SK-N-MC (cell line): Measurements from ENCODE around the gene PDE3B.
"Not testable (repeated sequence)": the region's sequence is repeated elsewhere in the genome, so short reads cannot be mapped to it uniquely, and the experiment has no call there.

Experiments
- DNase-seq: peaks from one replicate; pipeline ENCODE4 v3.0.0-alpha.2; 2011; ENCODE audit warnings: low read depth, low spot score
- H3K27ac ChIP-seq: fragments of 200-600 bp; sonication (generic); 2 replicates; pipeline ENCODE4 v1.5.1; 2016; ENCODE audit warnings: mixed run types
- H3K36me3 ChIP-seq: fragments of 200-600 bp; sonication (generic); 2 replicates; pipeline ENCODE4 v1.6.1; 2017; ENCODE audit warnings: antibody characterized with exemption, low read length, mixed read lengths; ENCODE audit not compliant: insufficient read depth
- H3K4me3 ChIP-seq: fragments of 200-600 bp; sonication (generic); 2 replicates; pipeline ENCODE4 v1.5.1; 2016
- H3K9ac ChIP-seq: fragments of 200-600 bp; sonication (generic); 2 replicates; pipeline ENCODE4 v1.8.0; 2017; ENCODE audit warnings: mixed run types, mixed read lengths; ENCODE audit not compliant: insufficient read length
- H3K9me3 ChIP-seq: fragments of 200-600 bp; sonication (generic); 2 replicates; pipeline ENCODE4 v1.6.1; 2017; ENCODE audit warnings: low read depth, mild to moderate bottlenecking, antibody characterized with exemption, low read length, moderate library complexity, mixed read lengths
- EZH2 ChIP-seq: fragments of 200-600 bp; sonication (generic); IDR thresholded peaks from one replicate; pipeline ENCODE4 v1.6.1; 2017; ENCODE audit warnings: antibody characterized with exemption
- FOXP2 ChIP-seq: optimal IDR thresholded peaks from 2 replicates; pipeline ENCODE3; 2011; ENCODE audit warnings: mild to moderate bottlenecking, moderate library complexity; ENCODE audit not compliant: insufficient read depth; ENCODE audit errors: extremely low read length, control extremely low read depth
- POLR2AphosphoS5 ChIP-seq: IDR thresholded peaks from 2 replicates; pipeline ENCODE4 v1.6.1; 2012; ENCODE audit warnings: mild to moderate bottlenecking, low read depth, low read length, borderline replicate concordance

Gene PDE3B

DNA sequence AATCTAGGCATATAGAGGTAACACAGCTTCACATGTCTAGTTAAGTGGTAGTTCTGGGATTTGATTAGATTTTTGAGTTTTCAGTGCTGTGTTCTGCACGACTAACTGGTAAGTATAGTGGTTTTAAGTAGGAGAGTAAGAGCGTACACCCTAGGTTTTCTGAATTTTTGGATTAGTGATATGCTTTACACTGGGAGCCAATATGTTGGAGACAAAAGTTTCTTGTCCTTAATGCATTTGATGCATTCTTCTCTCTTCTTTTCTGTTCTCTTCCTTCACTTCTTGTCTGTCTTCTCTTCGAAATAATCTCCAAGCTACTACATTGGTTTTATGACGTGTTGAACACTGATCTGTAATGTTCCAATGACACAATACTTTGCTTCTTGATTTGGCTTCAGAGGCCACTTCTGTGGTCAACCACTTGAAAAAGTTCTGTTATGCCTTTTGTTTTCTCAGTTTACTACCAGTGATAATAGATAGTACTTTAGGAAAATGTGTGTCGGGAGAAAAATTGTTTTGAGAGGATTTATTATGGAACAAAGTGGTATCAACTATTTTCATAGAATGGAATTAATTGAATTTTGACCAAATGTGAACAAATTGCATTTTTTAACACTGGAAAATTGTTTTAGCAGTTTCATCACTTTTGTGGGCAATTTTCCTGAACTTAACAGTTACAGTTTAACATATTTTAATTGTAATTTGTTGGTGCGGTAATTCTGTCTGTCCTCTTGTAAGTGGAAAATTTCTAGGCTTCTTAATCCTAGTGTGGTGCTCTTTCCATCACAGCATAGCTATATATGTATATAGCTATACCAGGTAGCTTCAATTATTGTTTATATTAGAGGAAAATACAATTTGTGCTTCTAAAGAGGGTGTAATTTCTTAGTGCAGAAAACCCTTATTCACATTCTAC lies 2.6 kb downstream of the PDE3B start:
- peak overlapping the region; percentile 86 for H3K4me3 ChIP-seq
- DNase-seq = no peak

DNA sequence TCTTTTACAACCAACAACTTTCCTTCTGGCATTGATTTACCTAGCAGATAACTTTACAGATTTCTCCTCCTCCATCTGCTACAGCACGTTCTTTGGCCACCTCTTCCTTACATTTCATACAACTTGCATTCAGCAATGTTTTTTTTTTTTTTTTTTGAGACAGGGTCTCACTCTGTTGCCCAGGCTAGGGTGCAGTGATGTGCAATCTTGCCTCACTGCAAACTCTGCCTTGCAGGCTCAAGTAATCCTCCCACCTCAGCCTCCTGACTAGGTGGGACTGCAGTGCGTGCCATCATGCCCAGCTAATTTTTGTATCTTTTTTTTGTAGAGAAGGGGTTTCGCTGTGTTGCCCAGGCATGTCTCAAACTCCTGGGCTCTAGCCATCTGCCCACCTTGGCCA lies 6.5 kb downstream of the PDE3B start:
- Histone ChIP-seq H3K9ac (no peak overlapping the region), H3K27ac (no peak overlapping the region), H3K9me3 (peaks cover 7% of the 10 kb centered on the region; the same call in 1 of the 2 replicates), H3K4me3 (no peak overlapping the region), H3K36me3 (peaks cover 18% of the 10 kb centered on the region)
- DNase-seq = no peak
- TF ChIP-seq FOXP2 (no peak), POLR2AphosphoS5 (no peak), EZH2 (no peak)

More for the DNA sequence above, 2.6 kb downstream of the PDE3B start:
- Histone ChIP-seq H3K27ac (no peak overlapping the region), H3K9ac (peak overlapping the region; percentile 63), H3K36me3 (peaks cover 7% of the 10 kb centered on the region), H3K9me3 (no peaks in the 10 kb centered on the region; the same call in 1 of the 2 replicates)
- no peak for TF ChIP-seq FOXP2
- TF ChIP-seq EZH2 = no peak
- no peak for TF ChIP-seq POLR2AphosphoS5

DNA sequence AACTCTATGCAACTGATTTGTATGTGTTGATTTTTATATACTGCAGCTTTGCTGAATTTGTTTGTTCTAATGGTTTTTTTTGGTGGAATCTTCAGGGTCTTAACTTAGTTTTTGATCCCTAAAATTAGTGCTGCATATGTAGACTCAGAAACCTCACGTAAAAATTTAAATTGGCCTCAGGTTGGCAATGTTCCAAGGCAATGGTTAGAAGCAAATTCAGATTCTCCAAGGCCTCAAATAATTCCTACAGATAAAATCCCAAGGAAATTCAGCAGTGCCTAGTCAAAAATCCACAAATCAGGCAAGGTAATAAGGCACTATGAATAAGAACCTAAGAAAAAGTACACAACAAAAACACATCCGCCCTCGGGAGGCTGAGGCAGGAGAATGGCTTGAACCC lies 9.5 kb downstream of the PDE3B start:
- TF ChIP-seq EZH2 = no peak
- TF ChIP-seq FOXP2 = no peak
- TF ChIP-seq POLR2AphosphoS5 = no peak

DNA sequence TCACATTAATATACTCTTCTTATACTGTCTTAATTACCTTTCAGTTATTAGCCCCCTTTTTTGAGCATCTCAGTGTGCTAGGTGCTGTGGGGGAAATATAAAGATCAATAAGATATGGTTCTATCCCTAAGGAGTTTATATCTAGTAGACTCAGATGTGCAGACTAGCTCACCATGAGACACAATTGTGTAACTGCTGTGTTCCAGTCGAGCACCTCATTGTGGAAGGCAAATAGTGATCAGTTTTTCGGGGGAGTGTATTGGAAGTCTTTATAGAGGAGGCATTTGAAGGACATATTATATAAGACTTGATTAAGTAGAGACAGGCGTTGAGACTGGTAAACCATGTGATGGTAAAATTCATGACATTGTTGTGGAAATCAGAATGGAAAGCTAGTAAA lies 11.8 kb downstream of the PDE3B start:
- Histone ChIP-seq H3K9me3 (peaks cover 7% of the 10 kb centered on the region; the same call in 1 of the 2 replicates), H3K9ac (no peak overlapping the region), H3K27ac (no peak overlapping the region), H3K4me3 (no peak overlapping the region), H3K36me3 (peaks cover 20% of the 10 kb centered on the region)
- no peak for DNase-seq
- TF ChIP-seq EZH2 = no peak
- TF ChIP-seq FOXP2 = no peak
- TF ChIP-seq POLR2AphosphoS5 = no peak

More for the DNA sequence above, 9.5 kb downstream of the PDE3B start:
- H3K36me3 ChIP-seq = peaks cover 18% of the 10 kb centered on the region
- DNase-seq = peak; percentile 67
- H3K9ac ChIP-seq = no peak overlapping the region
- no peak overlapping the region for H3K4me3 ChIP-seq
- peaks cover 7% of the 10 kb centered on the region; the same call in 1 of the 2 replicates for H3K9me3 ChIP-seq
- peak overlapping the region; percentile 47; the same call in 1 of the 2 replicates for H3K27ac ChIP-seq

DNA sequence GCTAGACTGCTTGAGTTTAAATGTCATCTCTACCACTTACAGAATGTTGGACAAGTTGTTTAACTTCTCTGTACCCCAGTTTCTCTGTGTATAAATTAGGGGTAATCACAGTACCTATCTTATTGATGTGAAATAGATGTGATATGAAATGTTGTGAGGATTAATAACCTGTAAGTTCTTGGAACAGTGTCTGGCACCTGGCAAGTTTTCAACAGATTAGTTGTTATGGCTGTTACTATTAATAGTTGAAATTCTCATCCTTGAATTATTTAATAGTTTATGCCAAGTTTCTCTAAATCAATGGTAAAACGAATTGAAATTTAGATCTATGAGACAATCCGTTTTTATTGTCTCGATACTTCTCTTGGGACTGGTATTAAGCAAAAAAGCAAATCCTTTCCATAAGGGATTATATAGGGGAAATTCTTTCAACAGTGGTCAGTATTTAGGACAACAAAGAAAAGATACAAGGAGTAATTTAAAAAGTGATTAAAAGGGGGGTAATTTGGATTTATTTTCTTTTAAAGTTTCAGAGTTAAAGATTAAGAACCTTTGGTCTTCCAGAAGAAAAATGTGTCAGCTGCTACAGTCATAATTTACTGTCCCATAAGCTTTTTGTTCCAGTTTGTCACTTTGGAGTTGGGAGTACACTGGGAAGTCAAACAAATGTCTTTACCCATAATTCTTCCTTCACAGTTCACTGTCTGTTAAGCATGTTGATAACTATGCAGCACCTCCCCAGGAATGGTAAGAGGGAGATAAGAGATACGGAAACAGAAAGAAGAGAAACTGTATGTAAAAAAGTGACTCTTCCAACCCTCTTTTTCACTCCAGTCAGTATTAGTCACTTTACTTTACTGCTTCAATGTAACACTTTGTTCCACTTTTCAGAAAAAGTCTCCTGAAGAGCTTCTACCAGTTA lies 13.2 kb downstream of the PDE3B start:
- H3K4me3 ChIP-seq = no peak overlapping the region
- no peak overlapping the region for H3K9ac ChIP-seq
- DNase-seq = no peak
- no peak overlapping the region; the same call in 1 of the 2 replicates for H3K27ac ChIP-seq
- peaks cover 5% of the 10 kb centered on the region; the same call in 1 of the 2 replicates for H3K9me3 ChIP-seq
- TF ChIP-seq POLR2AphosphoS5 (no peak), FOXP2 (no peak), EZH2 (no peak)
- H3K36me3 ChIP-seq = peaks cover 8% of the 10 kb centered on the region

DNA sequence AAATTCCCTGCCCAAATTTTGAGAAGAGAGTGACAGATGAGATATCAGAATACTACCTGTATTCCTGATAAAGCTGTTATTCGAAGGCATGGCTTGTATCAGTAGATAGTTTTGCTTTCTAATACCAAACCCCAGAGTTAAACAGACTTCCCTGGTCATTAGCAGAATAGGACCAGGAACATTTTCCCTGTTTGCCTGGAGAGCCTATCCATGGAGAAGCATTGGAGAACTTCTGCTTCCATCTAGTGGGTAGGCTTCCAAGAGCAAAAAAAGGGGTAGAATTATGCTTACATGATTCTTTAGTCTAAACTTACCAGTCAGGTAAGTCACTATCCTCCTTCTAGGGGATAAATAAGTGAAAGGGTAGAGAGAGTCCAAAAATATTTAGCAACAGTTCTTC lies 14.2 kb downstream of the PDE3B start:
- Histone ChIP-seq H3K4me3 (no peak overlapping the region), H3K9me3 (no peaks in the 10 kb centered on the region), H3K27ac (no peak overlapping the region), H3K36me3 (peaks cover 3% of the 10 kb centered on the region; the same call in 1 of the 2 replicates), H3K9ac (no peak overlapping the region)
- no peak for DNase-seq
- TF ChIP-seq FOXP2 (no peak), EZH2 (no peak), POLR2AphosphoS5 (no peak)

DNA sequence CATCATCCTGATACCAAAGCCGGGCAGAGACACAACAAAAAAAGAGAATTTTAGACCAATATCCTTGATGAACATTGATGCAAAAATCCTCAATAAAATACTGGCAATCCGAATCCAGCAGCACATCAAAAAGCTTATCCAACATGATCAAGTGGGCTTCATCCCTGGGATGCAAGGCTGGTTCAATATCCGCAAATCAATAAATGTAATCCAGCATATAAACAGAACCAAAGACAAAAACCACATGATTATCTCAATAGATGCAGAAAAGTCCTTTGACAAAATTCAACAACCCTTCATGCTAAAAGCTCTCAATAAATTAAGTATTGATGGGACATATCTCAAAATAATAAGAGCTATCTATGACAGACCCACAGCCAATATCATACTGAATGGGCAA lies 21.3 kb downstream of the PDE3B start:
- not testable (repeated sequence) for H3K36me3 ChIP-seq, H3K4me3 ChIP-seq, H3K9me3 ChIP-seq, H3K27ac ChIP-seq, DNase-seq, H3K9ac ChIP-seq

DNA sequence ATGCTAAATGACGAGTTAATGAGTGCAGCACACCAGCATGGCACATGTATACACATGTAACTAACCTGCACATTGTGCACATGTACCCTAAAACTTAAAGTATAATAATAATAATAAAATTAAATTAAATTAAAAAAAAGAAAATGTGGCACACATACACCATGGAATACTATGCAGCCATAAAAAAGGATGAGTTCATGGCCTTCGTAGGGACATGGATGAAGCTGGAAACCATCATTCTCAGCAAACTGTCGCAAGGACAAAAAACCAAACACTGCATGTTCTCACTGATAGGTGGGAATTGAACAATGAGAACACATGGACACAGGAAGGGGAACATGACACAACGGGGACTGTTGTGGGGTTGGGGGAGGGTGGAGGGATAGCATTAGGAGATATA lies 23.7 kb downstream of the PDE3B start:
- not testable (repeated sequence) for H3K27ac ChIP-seq, DNase-seq, H3K36me3 ChIP-seq, H3K9ac ChIP-seq, H3K4me3 ChIP-seq, H3K9me3 ChIP-seq
